Measurements from ENCODE around the gene RTF2.

The RTF2 gene

DNA sequence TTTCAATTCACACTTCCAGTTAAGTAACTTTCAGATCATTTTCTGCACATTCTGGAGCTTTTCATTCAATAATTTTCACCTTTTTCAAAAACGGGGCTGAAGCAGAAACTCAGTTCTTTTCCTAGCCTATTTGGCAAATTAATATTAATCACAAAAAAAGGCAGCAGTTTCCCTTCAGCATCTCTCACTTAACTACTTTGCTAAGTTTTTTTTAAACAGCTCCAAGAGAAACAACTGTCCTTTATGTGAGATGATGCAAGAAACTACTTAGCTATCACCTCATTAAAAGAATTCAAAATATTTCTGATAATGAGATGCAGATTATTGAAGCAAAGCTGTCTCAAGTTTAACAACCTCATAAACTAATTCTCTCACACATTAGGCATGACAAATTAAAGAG, 44.5 kb upstream of the RTF2 start:
- DNase-seq (ENCODE audit: low spot score), result no peak
- TF ChIP-seq, protein P1, sequence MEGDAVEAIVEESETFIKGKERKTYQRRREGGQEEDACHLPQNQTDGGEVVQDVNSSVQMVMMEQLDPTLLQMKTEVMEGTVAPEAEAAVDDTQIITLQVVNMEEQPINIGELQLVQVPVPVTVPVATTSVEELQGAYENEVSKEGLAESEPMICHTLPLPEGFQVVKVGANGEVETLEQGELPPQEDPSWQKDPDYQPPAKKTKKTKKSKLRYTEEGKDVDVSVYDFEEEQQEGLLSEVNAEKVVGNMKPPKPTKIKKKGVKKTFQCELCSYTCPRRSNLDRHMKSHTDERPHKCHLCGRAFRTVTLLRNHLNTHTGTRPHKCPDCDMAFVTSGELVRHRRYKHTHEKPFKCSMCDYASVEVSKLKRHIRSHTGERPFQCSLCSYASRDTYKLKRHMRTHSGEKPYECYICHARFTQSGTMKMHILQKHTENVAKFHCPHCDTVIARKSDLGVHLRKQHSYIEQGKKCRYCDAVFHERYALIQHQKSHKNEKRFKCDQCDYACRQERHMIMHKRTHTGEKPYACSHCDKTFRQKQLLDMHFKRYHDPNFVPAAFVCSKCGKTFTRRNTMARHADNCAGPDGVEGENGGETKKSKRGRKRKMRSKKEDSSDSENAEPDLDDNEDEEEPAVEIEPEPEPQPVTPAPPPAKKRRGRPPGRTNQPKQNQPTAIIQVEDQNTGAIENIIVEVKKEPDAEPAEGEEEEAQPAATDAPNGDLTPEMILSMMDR (IDR thresholded peaks at IDR 0.05; ENCODE audit: extremely low read depth, insufficient read depth, missing control alignments), result no peak
- in situ Hi-C loops (cut with MboI; ENCODE audit: low pct_unique_long_range_greater_than_20kb, low sequenced_read_pairs, unreplicated experiment), result no loop called here

DNA sequence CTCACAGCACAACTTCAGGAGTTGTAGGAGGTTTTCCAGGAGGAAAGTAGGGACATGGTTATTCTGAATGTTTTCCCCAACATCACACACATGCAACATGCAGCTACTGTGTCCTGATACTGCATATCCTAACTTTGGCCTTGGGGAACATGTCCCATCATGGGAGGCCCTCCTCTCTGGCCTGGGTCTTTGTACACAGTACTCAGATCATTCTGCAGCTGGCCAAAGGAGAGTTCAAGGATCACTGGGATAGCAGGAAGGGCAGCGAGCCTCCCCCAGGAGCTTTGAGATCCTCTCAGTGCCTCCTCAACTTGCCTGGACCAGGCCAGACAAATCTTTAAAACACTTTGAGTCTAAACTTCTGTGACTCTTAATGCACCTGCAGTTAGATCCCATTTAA, 43.5 kb upstream of the RTF2 start:
- in situ Hi-C loops (cut with MboI; ENCODE audit: low pct_unique_long_range_greater_than_20kb, low sequenced_read_pairs, unreplicated experiment), result no loop called here
- TF ChIP-seq, protein P1 (IDR thresholded peaks at IDR 0.05; ENCODE audit: extremely low read depth, insufficient read depth, missing control alignments), result no peak
- no peak for DNase-seq (ENCODE audit: low spot score)

DNA sequence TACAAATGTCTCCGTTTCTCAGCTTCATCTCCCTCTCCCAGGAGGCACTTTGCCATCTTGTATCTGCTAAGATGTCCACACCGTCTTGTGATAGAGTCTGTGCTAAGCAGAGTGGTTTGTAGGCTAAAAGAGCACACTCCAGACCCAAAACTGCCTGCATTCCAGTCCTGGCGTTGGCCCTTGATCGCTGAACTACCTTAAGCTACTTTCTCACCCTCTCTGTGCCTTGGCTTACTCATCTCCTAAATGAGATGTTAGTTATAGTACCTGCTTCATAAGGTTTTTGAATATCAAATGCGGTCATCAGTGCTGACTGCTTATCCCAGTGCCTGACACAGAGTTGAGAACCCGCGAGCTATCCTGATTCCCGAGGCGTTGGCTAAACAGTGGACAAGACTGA, 42.4 kb upstream of the RTF2 start:
- no peak for DNase-seq (ENCODE audit: low spot score)
- TF ChIP-seq, protein P1 (IDR thresholded peaks at IDR 0.05; ENCODE audit: extremely low read depth, insufficient read depth, missing control alignments), result no peak
- in situ Hi-C loops (cut with MboI; ENCODE audit: low pct_unique_long_range_greater_than_20kb, low sequenced_read_pairs, unreplicated experiment), result no loop called here

DNA sequence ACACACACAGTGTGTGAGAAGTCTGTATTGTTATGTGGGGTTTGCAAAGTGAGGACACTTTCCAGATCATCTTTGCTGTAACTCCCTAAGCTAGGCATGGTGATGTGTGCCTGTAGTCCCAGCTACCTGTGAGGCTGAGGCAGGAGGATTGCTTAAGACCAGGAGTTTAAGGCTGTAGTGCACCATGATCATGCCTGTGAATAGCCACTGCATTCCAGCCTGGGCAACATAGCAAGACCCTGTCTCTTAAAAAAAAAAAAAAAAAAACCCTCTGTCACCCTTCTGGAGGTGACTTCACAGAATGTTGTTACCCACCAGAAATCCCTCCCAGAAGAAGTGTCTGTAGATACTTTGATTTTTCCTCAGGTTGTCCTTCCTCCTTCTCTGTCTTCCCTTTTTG, 41.5 kb upstream of the RTF2 start:
- DNase-seq (ENCODE audit: low spot score), result no peak
- TF ChIP-seq, protein P1 (IDR thresholded peaks at IDR 0.05; ENCODE audit: extremely low read depth, insufficient read depth, missing control alignments), result no peak
- in situ Hi-C loops (cut with MboI; ENCODE audit: low pct_unique_long_range_greater_than_20kb, low sequenced_read_pairs, unreplicated experiment), result no loop called here

DNA sequence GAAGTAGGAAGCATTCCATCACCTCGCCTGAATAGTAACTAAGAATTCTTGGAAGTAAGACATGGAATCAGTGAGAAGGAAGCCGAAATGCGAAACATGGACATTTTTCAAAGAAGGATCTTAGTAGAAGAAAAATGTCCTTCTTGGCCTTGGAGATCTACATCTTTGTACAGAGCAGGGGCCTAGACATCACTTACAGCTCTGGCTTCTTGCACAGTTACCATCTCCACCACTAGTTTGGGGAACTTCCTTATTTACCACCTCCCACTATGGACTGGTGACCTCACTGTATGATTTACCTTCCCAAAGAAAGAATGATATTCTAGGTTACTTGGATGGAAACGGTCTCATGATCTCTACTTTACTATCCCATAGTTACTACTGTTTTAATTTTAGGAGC, 40.6 kb upstream of the RTF2 start:
- DNase-seq (ENCODE audit: low spot score), result no peak
- in situ Hi-C loops (cut with MboI; ENCODE audit: low pct_unique_long_range_greater_than_20kb, low sequenced_read_pairs, unreplicated experiment), result no loop called here
- TF ChIP-seq, protein P1 (IDR thresholded peaks at IDR 0.05; ENCODE audit: extremely low read depth, insufficient read depth, missing control alignments), result no peak

DNA sequence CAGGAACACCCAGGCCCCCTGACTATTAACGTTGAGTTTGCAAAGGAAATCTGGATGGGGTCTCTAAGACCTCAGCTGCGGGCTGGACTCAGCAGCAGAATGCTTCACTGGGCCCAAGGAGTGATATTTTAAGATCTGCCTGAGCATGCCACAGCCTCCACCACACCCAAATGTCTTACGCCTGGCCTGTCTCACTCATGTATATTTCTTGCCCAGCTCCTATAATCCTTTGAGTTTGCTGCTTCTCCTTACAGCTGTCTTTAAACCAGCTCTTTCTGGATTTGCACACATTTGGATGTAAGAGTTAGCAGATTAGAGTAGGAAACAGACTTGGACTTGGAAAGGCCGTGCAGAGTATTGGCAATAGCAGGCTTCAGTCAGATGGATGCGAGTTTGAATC, 40.0 kb upstream of the RTF2 start:
- TF ChIP-seq, protein P1 (IDR thresholded peaks at IDR 0.05; ENCODE audit: extremely low read depth, insufficient read depth, missing control alignments), result no peak
- in situ Hi-C loops (cut with MboI; ENCODE audit: low pct_unique_long_range_greater_than_20kb, low sequenced_read_pairs, unreplicated experiment), result no loop called here
- no peak for DNase-seq (ENCODE audit: low spot score)

DNA sequence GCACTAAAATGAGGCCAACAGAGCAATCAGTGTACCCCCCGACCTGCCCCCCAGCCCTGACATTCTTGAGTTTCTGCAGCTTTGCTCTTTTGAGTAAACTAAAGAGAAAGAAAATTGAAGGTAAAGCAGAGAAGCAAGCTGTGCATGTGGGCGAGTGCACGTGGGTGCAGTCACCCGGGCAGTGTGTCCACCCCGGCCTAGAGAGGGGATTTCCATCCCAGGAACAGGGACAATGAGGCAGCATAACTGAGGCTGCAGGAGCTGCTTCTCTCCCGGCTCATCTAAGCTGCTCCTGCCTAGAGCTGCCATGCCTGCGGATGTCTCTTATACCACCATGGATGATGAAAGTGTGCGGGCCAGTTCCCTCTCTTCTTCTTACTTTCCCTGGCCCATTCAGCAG, 39.5 kb upstream of the RTF2 start:
- in situ Hi-C loops (cut with MboI; ENCODE audit: low pct_unique_long_range_greater_than_20kb, low sequenced_read_pairs, unreplicated experiment), result no loop called here
- DNase-seq (ENCODE audit: low spot score), result no peak
- TF ChIP-seq, protein P1 (IDR thresholded peaks at IDR 0.05; ENCODE audit: extremely low read depth, insufficient read depth, missing control alignments), result no peak

Data from GM13977 (cell line).